Sciatic nerve (tissue), 2 donors: Measurements from ENCODE around the gene ACTN2. TPM values are rescaled to one million over a fixed set of nuclear protein-coding genes. Genes with fewer than 3 reads are reported as not detected.

ENCODE experiments used
- ATAC-seq: fragments of 200-7000 bp; cut with Tn5 transposase; one replicate; pipeline ENCODE4 v1.9.1; 2020; ENCODE audit warnings: mild to moderate bottlenecking, moderate library complexity
- DNase-seq: peaks from one replicate; pipeline ENCODE4 v3.0.0-alpha.2; 2020; ENCODE audit warnings: low spot score
- intact Hi-C: fragments of 100-400 bp; cut with DNase I; formaldehyde crosslinking; loops from one replicate; pipeline ENCODE4 v1.14.2; 2022
- total RNA-seq: library from RNA; stranded (reverse); fragmentation: NEBNext Ultra II Directional; extraction: Animal tissue kit (Norgen Biotek cat#: 25700); gene quantifications from one replicate; pipeline ENCODE4 v1.2.1, GENCODE V29; 2021
- donor health status: DM: no; HTN: no; CAD: no.
- donor health status: DM: no; HTN: no; CAD: no.

ACTN2 gene
- total RNA-seq, 1 donor from 2014 or later, result 0.58 TPM

DNA sequence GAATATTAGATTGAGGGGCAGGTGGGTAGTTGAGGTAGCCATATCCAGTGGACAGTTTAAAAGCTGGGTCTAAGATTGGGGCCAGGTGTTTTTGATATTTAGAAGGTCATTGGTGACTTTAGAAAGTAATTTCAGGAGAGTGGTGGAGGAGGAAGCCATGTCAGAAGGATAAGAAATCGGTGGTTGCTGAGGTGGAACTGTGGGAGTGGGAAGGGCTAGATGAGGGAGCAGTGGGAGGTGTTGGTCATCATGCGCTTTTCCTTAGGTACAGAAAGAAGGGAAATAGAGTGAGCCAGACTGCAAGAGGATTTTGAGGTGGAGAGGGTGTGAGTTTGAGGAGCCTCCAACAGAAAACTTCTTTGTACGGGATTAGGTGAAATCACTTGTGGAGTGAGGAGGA is 116.0 kb downstream of the ACTN2 start:
- intact Hi-C loops, result no loop called here
- no peak for DNase-seq
- ATAC-seq, result no peak

DNA sequence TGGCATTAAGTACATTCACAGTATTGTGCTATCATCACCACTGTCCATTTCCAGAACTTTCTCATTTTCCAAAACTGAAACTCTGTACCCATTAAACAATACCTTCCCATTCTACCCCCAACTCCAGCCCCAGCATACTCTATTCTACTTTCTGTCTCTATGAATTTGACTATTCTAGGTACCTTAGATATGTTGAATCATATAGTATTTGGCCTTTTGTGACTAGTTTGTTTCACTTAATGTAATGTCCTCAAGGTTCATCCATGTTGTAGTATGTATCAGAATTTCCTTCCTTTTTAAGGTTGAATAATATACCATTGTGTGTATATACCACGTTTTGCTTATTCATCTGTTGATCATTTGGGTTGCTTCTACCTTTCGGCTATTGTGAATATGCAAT is 120.3 kb downstream of the ACTN2 start:
- DNase-seq (no peak), ATAC-seq (no peak)
- intact Hi-C loops, result no loop called here

DNA sequence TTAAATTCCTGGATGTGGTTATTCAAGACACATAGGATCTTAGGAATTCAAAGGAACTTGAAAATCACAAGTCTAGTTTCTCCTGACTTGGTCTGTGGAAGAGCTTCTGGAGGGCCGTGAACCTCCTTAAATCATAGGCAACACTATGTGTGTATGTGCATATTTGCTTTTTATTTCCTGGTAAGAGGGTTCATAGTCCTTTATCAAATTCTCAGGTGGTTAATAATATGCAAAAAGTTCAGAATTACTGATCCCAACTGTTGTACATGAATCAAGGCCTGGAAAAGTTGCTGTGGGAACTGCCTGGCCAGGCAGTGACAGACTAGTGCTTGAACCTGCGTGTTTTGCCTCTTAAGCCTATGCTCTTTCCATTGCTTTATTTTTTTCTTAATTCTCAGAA is 121.7 kb downstream of the ACTN2 start:
- intact Hi-C loops, result no loop called here
- DNase-seq (no peak), ATAC-seq (no peak)

DNA sequence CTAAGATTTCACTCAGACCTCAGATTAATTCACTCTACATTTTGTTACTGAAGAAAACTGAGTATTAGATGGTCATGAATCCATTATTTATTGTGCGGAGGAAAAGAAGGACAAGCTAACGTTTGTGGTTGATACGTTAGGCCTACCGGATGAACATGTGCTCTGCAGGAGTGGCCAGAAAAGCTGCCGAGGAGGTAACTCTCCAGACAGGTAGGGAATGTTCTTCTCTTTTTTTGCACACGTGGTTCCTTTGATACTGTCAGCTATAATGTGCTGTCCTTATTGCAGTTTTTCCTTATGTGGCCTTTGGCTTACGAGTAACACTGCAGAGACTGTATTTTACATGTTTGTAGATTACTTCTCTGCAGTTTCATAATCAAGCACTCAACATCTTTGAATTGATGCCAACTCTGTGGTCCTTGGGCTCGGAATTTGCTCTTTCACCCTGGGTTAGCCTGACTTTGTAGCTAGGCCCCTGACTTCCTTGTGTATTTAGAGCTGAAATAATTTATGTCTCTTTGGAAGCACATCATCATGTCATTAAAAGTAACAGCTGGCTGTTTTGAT is 122.3 kb downstream of the ACTN2 start:
- no peak for DNase-seq
- no peak for ATAC-seq
- intact Hi-C loops, result no loop called here

DNA sequence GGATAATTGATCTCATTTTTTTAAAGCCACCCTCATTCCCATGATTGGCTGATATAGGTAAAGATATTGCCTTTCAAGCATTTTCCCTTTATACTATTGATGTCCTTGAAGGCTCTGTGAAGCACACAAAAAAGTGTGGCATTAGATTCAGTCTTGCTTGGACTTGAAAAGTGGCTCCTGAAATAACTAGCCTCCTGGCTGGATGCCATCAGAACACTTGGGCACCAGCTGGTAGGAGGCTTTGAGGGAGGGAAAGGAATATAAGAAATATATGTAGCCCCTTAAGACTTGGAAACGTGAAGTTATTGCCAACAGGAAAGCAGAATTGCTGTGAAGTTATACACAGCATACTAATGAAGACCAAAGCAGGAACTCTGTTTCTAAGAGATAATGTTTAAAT is 122.8 kb downstream of the ACTN2 start:
- no peak for DNase-seq
- intact Hi-C loops, result no loop called here
- ATAC-seq, result no peak

DNA sequence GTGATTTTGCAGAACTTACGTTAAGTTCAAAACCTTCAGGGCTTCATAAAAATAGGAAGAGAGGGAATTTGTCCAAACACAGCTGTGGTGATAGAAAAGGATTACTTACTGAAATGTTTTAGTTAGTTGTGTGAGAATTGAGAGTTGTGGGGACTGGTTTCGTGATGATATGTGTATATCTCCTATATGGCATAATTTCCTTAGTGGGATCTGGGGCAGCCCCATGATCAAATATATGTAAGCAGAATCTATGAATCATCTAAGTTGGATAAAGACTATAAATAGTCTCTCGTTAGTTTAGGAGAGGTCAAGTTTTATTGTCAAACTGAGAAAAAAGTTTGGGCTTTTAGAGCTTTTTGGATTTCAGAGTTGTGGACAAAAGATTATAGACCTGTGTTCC is 123.7 kb downstream of the ACTN2 start:
- intact Hi-C loops, result no loop called here
- no peak for ATAC-seq
- no peak for DNase-seq

DNA sequence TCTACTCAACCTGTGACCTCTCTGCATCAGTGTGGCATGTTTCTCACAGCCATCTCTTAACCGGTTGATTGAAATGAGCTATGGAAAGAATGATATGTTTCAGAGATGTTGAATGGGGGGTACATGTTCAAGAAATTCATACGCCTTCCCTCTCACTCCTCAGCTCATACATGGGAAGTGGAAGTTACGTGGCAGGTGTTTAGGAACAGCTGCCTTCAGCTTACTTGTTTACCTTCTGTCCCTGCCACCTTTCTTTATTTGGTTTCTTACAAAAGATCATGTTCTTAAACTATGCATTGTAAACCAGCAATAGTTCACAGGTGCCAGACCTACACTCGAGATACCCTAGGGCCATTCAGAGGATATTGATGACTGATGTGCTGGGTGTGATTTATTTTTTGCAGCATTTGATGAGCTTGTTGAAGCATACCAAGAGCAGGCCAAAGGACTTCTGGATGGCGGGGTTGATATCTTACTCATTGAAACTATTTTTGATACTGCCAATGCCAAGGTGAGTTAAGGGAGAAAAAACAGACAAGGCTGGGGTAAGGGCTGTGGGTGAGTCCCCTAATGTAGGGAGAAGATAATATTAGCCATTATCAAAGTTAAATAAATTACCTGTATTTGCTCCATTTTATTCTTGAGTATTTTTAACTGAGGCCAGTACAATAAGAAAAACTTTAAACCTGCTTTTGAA is 126.2 kb downstream of the ACTN2 start:
- ATAC-seq (no peak), DNase-seq (no peak)
- intact Hi-C loops, result no loop called here

Other genes with a start within 250 kb of the ACTN2 start
- gene LGALS8, start 162.5 kb upstream of the ACTN2 start, total RNA-seq, result 69.4 TPM
- 33.7 TPM for gene HEATR1, start 82.0 kb upstream of the ACTN2 start, total RNA-seq
- 64.0 TPM for gene MTR, start 108.8 kb downstream of the ACTN2 start, total RNA-seq